Chondrocyte (in vitro differentiated cells): ENCODE measurements around the gene TWIST2. TPM values are rescaled to one million over a fixed set of nuclear protein-coding genes. Genes with fewer than 3 reads are reported as not detected.

Experiments used
- DNase-seq: peaks from one replicate; pipeline ENCODE4 v3.0.0; 2021; ENCODE audit warnings: mixed read lengths, low spot score
- H3K27ac Mint-ChIP-seq: one replicate; pipeline ENCODE4 v1.8.0; 2021; ENCODE audit warnings: mild to moderate bottlenecking, moderate library complexity, mixed read lengths; ENCODE audit not compliant: unreplicated experiment
- H3K27me3 Mint-ChIP-seq: 2 replicates; pipeline ENCODE4 v1.8.0; 2021; ENCODE audit warnings: low read depth, mixed read lengths
- H3K36me3 Mint-ChIP-seq: 2 replicates; pipeline ENCODE4 v1.8.0; 2021; ENCODE audit warnings: low read depth, mixed read lengths
- H3K4me1 Mint-ChIP-seq: 2 replicates; pipeline ENCODE4 v1.8.0; 2021; ENCODE audit warnings: low read depth, mild to moderate bottlenecking, mixed read lengths
- H3K4me3 Mint-ChIP-seq: one replicate; pipeline ENCODE4 v1.8.0; 2021; ENCODE audit warnings: mild to moderate bottlenecking, moderate library complexity, mixed read lengths; ENCODE audit not compliant: unreplicated experiment
- H3K9me3 Mint-ChIP-seq: 2 replicates; pipeline ENCODE4 v1.8.0; 2021; ENCODE audit warnings: low read depth, mixed read lengths
- total RNA-seq: library from RNA; stranded (reverse); gene quantifications from 3 replicates; pipeline ENCODE4 v1.2.1, GENCODE V29; 2021
- TF ChIP-seq, protein P1 (sequence below): fragments of 200-600 bp; sonication (generic); IDR thresholded peaks from 2 replicates; pipeline ENCODE4 v1.5.0; 2021; ENCODE audit warnings: antibody characterized with exemption, mild to moderate bottlenecking, moderate library complexity

The TWIST2 gene
- total RNA-seq, 1 donor from 2014 or later: 2.4 TPM

DNA sequence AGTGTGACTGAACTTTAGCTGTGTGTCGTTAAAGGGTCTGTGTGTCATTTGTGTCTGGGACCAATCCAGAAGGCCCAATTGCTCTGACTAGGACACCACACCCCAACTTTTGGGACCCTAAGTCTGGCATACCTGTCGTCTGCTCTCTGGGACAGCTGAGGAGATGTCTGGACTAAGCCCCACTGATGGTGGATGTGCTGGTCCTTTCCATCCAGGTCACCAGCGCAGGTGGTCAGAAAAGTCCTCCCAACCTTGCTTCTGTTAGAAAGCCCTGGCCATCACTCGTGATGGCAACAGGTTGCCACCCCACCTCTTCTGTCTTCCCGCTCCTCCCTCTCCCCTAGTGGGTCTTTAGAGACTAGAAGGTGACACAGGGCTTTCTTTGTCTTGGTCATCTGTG, 37.6 kb upstream of the TWIST2 start:
- H3K27me3 Mint-ChIP-seq: peaks cover 18% of the 10 kb centered on the region
- TF ChIP-seq, protein P1, sequence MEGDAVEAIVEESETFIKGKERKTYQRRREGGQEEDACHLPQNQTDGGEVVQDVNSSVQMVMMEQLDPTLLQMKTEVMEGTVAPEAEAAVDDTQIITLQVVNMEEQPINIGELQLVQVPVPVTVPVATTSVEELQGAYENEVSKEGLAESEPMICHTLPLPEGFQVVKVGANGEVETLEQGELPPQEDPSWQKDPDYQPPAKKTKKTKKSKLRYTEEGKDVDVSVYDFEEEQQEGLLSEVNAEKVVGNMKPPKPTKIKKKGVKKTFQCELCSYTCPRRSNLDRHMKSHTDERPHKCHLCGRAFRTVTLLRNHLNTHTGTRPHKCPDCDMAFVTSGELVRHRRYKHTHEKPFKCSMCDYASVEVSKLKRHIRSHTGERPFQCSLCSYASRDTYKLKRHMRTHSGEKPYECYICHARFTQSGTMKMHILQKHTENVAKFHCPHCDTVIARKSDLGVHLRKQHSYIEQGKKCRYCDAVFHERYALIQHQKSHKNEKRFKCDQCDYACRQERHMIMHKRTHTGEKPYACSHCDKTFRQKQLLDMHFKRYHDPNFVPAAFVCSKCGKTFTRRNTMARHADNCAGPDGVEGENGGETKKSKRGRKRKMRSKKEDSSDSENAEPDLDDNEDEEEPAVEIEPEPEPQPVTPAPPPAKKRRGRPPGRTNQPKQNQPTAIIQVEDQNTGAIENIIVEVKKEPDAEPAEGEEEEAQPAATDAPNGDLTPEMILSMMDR: no peak
- peaks cover 23% of the 10 kb centered on the region for H3K9me3 Mint-ChIP-seq
- peaks cover 3% of the 10 kb centered on the region for H3K36me3 Mint-ChIP-seq
- no peaks in the 10 kb centered on the region for H3K4me1 Mint-ChIP-seq
- no peak overlapping the region for H3K4me3 Mint-ChIP-seq
- no peak overlapping the region for H3K27ac Mint-ChIP-seq
- DNase-seq: no peak

DNA sequence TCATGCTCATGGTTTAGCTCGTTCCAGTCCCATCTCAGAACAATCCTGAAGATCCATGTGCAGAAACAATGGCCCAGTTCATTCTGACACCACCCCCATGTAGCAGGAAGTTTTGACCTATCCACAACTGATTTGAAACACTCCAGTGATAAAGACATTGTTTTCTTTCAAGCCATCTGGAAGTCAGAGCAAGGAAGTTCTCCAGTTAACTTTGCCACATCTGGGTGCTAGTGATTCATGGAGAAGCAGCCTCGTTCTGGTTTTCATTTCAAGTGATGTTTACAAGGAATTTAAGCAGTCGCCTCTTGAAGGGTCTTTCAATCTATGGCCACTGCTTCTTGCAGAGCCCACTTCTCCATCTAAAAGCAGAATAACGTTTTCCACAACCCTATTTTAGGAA, 36.6 kb upstream of the TWIST2 start:
- Mint-ChIP-seq H3K27ac (no peak overlapping the region), H3K9me3 (peaks cover 23% of the 10 kb centered on the region), H3K36me3 (peaks cover 3% of the 10 kb centered on the region), H3K4me1 (no peaks in the 10 kb centered on the region), H3K4me3 (no peak overlapping the region), H3K27me3 (peaks cover 12% of the 10 kb centered on the region)
- TF ChIP-seq, protein P1: no peak
- DNase-seq: no peak

DNA sequence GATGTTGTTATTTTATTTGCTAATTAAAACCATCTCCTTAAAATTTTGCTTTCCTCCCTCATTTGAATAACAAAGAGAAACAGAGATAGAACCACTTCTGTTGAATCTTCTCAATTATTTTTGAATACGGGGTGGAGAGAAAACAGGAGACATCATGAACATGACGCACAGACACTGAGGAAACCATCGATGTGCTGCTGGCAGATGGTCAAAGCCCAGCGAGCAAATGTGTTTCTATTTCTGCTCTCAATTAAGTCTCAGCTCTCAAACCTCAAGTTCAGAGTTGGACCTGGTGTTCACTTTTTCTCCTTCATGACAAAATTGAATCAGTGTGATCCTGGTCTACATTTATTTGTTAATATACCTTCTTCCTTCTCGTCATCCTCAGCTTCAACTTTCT, 36.1 kb upstream of the TWIST2 start:
- TF ChIP-seq, protein P1: no peak
- H3K36me3 Mint-ChIP-seq: peaks cover 3% of the 10 kb centered on the region
- DNase-seq: no peak
- peaks cover 23% of the 10 kb centered on the region for H3K9me3 Mint-ChIP-seq
- H3K27me3 Mint-ChIP-seq: peaks cover 13% of the 10 kb centered on the region
- no peaks in the 10 kb centered on the region for H3K4me1 Mint-ChIP-seq
- H3K4me3 Mint-ChIP-seq: no peak overlapping the region
- no peak overlapping the region for H3K27ac Mint-ChIP-seq

DNA sequence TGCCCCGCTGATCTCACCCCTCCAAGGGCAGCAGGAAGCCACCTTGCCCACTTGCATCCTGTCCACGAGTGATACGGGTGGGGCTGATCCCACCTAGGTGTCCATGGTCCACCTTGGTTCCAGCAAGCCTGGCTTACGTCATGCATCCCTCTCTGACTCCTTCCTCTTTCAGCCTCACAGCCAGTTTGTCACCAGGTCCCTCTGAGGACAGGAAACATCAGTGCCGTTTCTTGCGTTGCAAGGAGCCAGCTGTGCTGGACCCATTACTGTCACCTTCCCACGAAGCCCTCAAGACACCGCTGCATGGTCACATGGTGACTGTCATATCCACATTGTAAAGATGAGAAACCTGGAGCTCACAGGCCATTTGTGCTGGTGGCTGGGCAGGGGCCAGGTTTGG, 34.8 kb upstream of the TWIST2 start:
- H3K36me3 Mint-ChIP-seq: peaks cover 3% of the 10 kb centered on the region
- TF ChIP-seq, protein P1: no peak
- no peak for DNase-seq
- no peak overlapping the region for H3K4me3 Mint-ChIP-seq
- peaks cover 23% of the 10 kb centered on the region for H3K9me3 Mint-ChIP-seq
- no peaks in the 10 kb centered on the region for H3K4me1 Mint-ChIP-seq
- H3K27me3 Mint-ChIP-seq: peaks cover 22% of the 10 kb centered on the region
- no peak overlapping the region for H3K27ac Mint-ChIP-seq

DNA sequence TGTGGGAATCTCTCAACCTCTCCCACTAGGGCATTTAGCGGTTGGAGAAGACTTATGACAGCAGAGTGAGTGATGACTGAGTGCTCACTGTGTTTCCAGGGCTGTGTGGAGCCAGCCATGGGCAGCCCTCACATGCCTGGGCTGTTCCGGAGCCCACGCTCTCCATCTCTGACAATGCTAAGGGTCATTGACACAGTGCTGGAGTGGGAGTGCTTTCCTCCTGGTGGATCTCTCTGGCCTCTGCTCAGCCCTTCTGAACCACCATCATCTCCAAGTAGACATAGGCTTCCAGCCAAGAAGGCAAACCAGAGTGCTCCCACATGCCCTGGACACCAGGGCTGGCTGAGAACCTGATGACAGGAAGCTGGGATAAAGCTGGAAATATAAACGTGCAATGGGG, 33.1 kb upstream of the TWIST2 start:
- no peaks in the 10 kb centered on the region for H3K4me1 Mint-ChIP-seq
- no peak for DNase-seq
- no peaks in the 10 kb centered on the region for H3K36me3 Mint-ChIP-seq
- TF ChIP-seq, protein P1: no peak
- no peak overlapping the region for H3K27ac Mint-ChIP-seq
- H3K9me3 Mint-ChIP-seq: peaks cover 11% of the 10 kb centered on the region
- no peak overlapping the region for H3K4me3 Mint-ChIP-seq
- peaks cover 28% of the 10 kb centered on the region for H3K27me3 Mint-ChIP-seq
